Measurements from ENCODE around the gene APOL6.
A peak's percentile ranks its signal among the peaks of the same experiment; 100 is the strongest.
"Not testable (repeated sequence)": the region's sequence is repeated elsewhere in the genome, so short reads cannot be mapped to it uniquely, and the experiment has no call there.

APOL6 gene

GRCh38 chr22:35617137-35617755, 31.0 kb upstream of the APOL6 start, which contains the start of gene MB:
TSS of gene MB (minus strand) at chr22:35617329. CDS start at chr22:35617257, 72 bp downstream.
- DNase-seq (ENCODE audit: insufficient read length, low spot score), result no peak
- no peak for FAIRE-seq

- FAIRE-seq (no peak), DNase-seq (ENCODE audit: insufficient read length, low spot score) (no peak)
Measured at GRCh38 chr22:35618427-35619223, 29.6 kb upstream of the APOL6 start.

GRCh38 chr22:35619336-35620094, 28.7 kb upstream of the APOL6 start:
- no peak for FAIRE-seq

GRCh38 chr22:35620624-35621251, 27.5 kb upstream of the APOL6 start:
- FAIRE-seq (no peak), DNase-seq (ENCODE audit: insufficient read length, low spot score) (no peak)

More at GRCh38 chr22:35619336-35620094, 28.7 kb upstream of the APOL6 start:
- DNase-seq (ENCODE audit: insufficient read length, low spot score), result no peak

- FAIRE-seq, result no peak
Measured at GRCh38 chr22:35621451-35621850, 26.8 kb upstream of the APOL6 start.

GRCh38 chr22:35622191-35622913, 25.9 kb upstream of the APOL6 start:
- FAIRE-seq, result no peak
- DNase-seq (ENCODE audit: insufficient read length, low spot score), result no peak

More at GRCh38 chr22:35621451-35621850, 26.8 kb upstream of the APOL6 start:
- no peak for DNase-seq (ENCODE audit: insufficient read length, low spot score)

GRCh38 chr22:35623885-35624284, 24.4 kb upstream of the APOL6 start:
- not testable (repeated sequence) for DNase-seq (ENCODE audit: insufficient read length, low spot score); FAIRE-seq

GRCh38 chr22:35624547-35624946, 23.7 kb upstream of the APOL6 start:
- DNase-seq (ENCODE audit: insufficient read length, low spot score), result no peak
- no peak for FAIRE-seq

GRCh38 chr22:35625763-35626432, 22.3 kb upstream of the APOL6 start:
- DNase-seq (ENCODE audit: insufficient read length, low spot score) (no peak), FAIRE-seq (no peak)

GRCh38 chr22:35627267-35628041, 20.8 kb upstream of the APOL6 start:
- DNase-seq (ENCODE audit: insufficient read length, low spot score), result peak; percentile 33

GRCh38 chr22:35628732-35629131, 19.5 kb upstream of the APOL6 start:
- FAIRE-seq, result no peak
- no peak for DNase-seq (ENCODE audit: insufficient read length, low spot score)

More at GRCh38 chr22:35627267-35628041, 20.8 kb upstream of the APOL6 start:
- peak; percentile 71 for FAIRE-seq

GRCh38 chr22:35629406-35630216, 18.6 kb upstream of the APOL6 start:
- DNase-seq (ENCODE audit: insufficient read length, low spot score) (no peak), FAIRE-seq (peak; percentile 56)

GRCh38 chr22:35630387-35630793, 17.9 kb upstream of the APOL6 start:
- DNase-seq (ENCODE audit: insufficient read length, low spot score) (no peak), FAIRE-seq (no peak)

GRCh38 chr22:35630891-35631290, 17.4 kb upstream of the APOL6 start:
- FAIRE-seq (no peak), DNase-seq (ENCODE audit: insufficient read length, low spot score) (no peak)

GRCh38 chr22:35631597-35631996, 16.6 kb upstream of the APOL6 start:
- DNase-seq (ENCODE audit: insufficient read length, low spot score), result peak; percentile 42
- FAIRE-seq, result no peak

- FAIRE-seq (no peak), DNase-seq (ENCODE audit: insufficient read length, low spot score) (no peak)
Measured at GRCh38 chr22:35632935-35633334, 15.3 kb upstream of the APOL6 start.

GRCh38 chr22:35633520-35633919, 14.7 kb upstream of the APOL6 start:
- DNase-seq (ENCODE audit: insufficient read length, low spot score) (no peak), FAIRE-seq (no peak)

- no peak for FAIRE-seq
Measured at GRCh38 chr22:35634015-35634414, 14.2 kb upstream of the APOL6 start.

More at GRCh38 chr22:35634015-35634414, 14.2 kb upstream of the APOL6 start:
- DNase-seq (ENCODE audit: insufficient read length, low spot score), result no peak

All from GM19239 (cell line).